Loucy (cell line): ENCODE data around the gene ZFP42.

Experiments used
- CTCF ChIP-seq: fragments of 200-600 bp; sonication (generic); conservative IDR thresholded peaks from 2 replicates; pipeline ENCODE4 v1.5.1; 2014; ENCODE audit warnings: mild to moderate bottlenecking, antibody characterized with exemption, low read length
- EZH2phosphoT487 ChIP-seq: fragments of 200-600 bp; IDR thresholded peaks from 2 replicates; pipeline ENCODE4 v1.6.1; 2018; ENCODE audit warnings: antibody characterized with exemption, mild to moderate bottlenecking, moderate library complexity, borderline replicate concordance

GRCh38 chr4:188031751-188032150 lies 36.2 kb downstream of the ZFP42 start:
- TF ChIP-seq CTCF, result no peak
- TF ChIP-seq EZH2phosphoT487, result no peak
